Body of pancreas (tissue), 4 donors: Measurements from ENCODE around the gene GADD45B.

Experiments used
- CTCF ChIP-seq, 7 experiments: fragments of 450-650 bp in 4 of 7; fragments of 200-600 bp in 3 of 7; sonication (generic) in 3 of 7; IDR thresholded peaks; one replicate each; pipeline ENCODE4 v1.5.1; 2016 to 2019; ENCODE audit warnings: antibody characterized with exemption in 7 of 7
- POLR2A ChIP-seq, 3 donors: fragments of 450-650 bp; IDR thresholded peaks; one replicate each; pipeline ENCODE4 v1.6.1; 2016; ENCODE audit warnings: antibody characterized with exemption in 3 of 3, mild to moderate bottlenecking in 2 of 3

- TF ChIP-seq CTCF (IDR thresholded peaks at IDR 0.05) (no peak), POLR2A (IDR thresholded peaks at IDR 0.05) (no peak)
Observed at GRCh38 chr19:2514981-2515518, 39.1 kb downstream of the GADD45B start.
